ENCODE results near the gene PMS2.
A peak's percentile ranks its signal among the peaks of the same experiment; 100 is the strongest.
"Not testable (repeated sequence)": the region's sequence is repeated elsewhere in the genome, so short reads cannot be mapped to it uniquely, and the experiment has no call there.

PMS2 gene

GRCh38 chr7:6012355-6013104 is 3.7 kb upstream of the PMS2 start:
- DNase-seq: no peak

GRCh38 chr7:6011541-6011940 is 2.7 kb upstream of the PMS2 start:
- no peak for DNase-seq

GRCh38 chr7:6010370-6010769 is 1.5 kb upstream of the PMS2 start:
- not testable (repeated sequence) for DNase-seq

- not testable (repeated sequence) for DNase-seq
These were observed 836 bp downstream of the PMS2 start for GRCh38 chr7:6007835-6008590.

- no peak for DNase-seq
These were observed 1.5 kb downstream of the PMS2 start for GRCh38 chr7:6007386-6007785.

- DNase-seq: peak; percentile 56
These were observed 11.5 kb downstream of the PMS2 start for GRCh38 chr7:5997210-5997808.

GRCh38 chr7:5987061-5987460 is 21.8 kb downstream of the PMS2 start:
- not testable (repeated sequence) for DNase-seq

- not testable (repeated sequence) for DNase-seq
These were observed 29.1 kb downstream of the PMS2 start for GRCh38 chr7:5979680-5980314.

GRCh38 chr7:5973580-5973979 is 35.3 kb downstream of the PMS2 start:
- not testable (repeated sequence) for DNase-seq

- DNase-seq: not testable (repeated sequence)
These were observed 38.4 kb downstream of the PMS2 start, which contains the start of gene RSPH10B for GRCh38 chr7:5970347-5970911. RSPH10B (minus strand) TSS chr7:5970689; CDS start chr7:5967116, 3,573 bp downstream.

GRCh38 chr7:5963810-5964209 is 45.0 kb downstream of the PMS2 start:
- DNase-seq: not testable (repeated sequence)

- DNase-seq: not testable (repeated sequence)
These were observed 45.6 kb downstream of the PMS2 start for GRCh38 chr7:5963205-5963604.

- DNase-seq: not testable (repeated sequence)
These were observed 73.9 kb downstream of the PMS2 start for GRCh38 chr7:5934945-5935450.

GRCh38 chr7:5931905-5932644 is 76.8 kb downstream of the PMS2 start:
- not testable (repeated sequence) for DNase-seq

- not testable (repeated sequence) for DNase-seq
These were observed 77.6 kb downstream of the PMS2 start for GRCh38 chr7:5931250-5931649.

- DNase-seq: not testable (repeated sequence)
These were observed 78.6 kb downstream of the PMS2 start for GRCh38 chr7:5930290-5930689.

- not testable (repeated sequence) for DNase-seq
These were observed 82.5 kb downstream of the PMS2 start for GRCh38 chr7:5926263-5926870.

- not testable (repeated sequence) for DNase-seq
These were observed 84.2 kb downstream of the PMS2 start for GRCh38 chr7:5924630-5925029.

GRCh38 chr7:5924180-5924579 is 84.7 kb downstream of the PMS2 start:
- not testable (repeated sequence) for DNase-seq
